PFSK-1 (cell line): Measurements from ENCODE around the gene DOCK8.

Experiments used
- REST ChIP-seq, 2 experiments: IDR thresholded peaks; 2 replicates each; pipeline versions ENCODE4 v1.6.1 to v1.8.0; 2011 to 2012; ENCODE audit warnings: low read depth in 2 of 2, low read length in 2 of 2, control low read depth in 1 of 2, inconsistent platforms in 1 of 2, mild to moderate bottlenecking in 1 of 2, moderate library complexity in 1 of 2; ENCODE audit not compliant: insufficient read depth in 1 of 2
- SIN3A ChIP-seq: IDR thresholded peaks from 2 replicates; pipeline ENCODE4 v1.6.1; 2012; ENCODE audit warnings: mild to moderate bottlenecking, low read length, moderate library complexity, borderline replicate concordance; ENCODE audit not compliant: insufficient read depth

GRCh38 chr9:224582-225520, 10.2 kb downstream of the DOCK8 start:
- TF ChIP-seq REST (IDR thresholded peaks at IDR 0.05; ENCODE audit: insufficient read depth in 1 of 2, low read depth in 2 of 2, low read length in 2 of 2) (no peak), SIN3A (no peak)
